Measurements from ENCODE around the gene NRSN1. TPM values are rescaled to one million over a fixed set of nuclear protein-coding genes. Genes with fewer than 3 reads are reported as not detected.

NRSN1 gene
- total RNA-seq, 1 experiment from 2014 or later: not detected

DNA sequence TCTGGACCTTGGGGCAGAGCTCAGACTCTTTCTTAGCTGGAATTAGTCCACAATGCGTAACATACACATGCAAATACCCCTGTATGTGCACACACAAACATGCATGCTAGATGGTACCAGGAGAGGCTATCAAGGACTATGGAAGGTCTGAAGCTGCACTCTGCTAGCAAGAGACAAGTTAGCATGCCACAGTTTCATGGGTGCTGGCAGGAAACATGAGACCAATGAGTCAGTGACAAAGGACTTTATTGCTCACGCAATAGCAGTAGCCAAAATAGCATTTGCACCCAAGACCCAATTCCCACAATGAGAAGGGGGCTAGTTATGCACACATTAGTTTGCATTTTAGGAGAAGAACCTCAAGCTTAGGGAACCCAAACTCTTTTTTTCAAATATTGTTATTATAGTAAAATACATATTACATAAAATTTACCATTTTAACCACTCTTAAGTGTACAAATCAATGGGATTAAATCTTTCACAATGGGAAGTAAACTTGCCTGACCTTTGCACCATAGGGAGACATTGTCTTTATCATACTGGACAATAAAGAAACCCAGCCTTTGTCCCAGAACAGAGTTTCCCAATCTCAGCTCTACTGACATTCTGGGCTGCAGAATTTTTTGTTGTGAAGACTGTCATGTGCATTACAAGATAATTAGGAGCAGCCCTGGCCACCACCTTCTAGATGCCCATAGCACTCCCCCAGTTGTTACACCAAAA lies 69.1 kb downstream of the NRSN1 start:
- intact Hi-C loops (cut with micrococcal nuclease): no loop called here
- ChIA-PET POLR2A (no interaction called here), CTCF (interaction anchor here (0.6 kb wide), 1 partner anchor 194 kb away, joined by 3 read pairs; no protein-coding TSS in a partner anchor)
- H3K9me3 Mint-ChIP-seq (ENCODE audit: unreplicated experiment): no peaks in the 10 kb centered on the region
- DNase-seq (ENCODE audit: unreplicated experiment): peak; percentile 2
- H3K4me3 Mint-ChIP-seq (ENCODE audit: unreplicated experiment): no peak overlapping the region
- no peak overlapping the region for H3K27ac Mint-ChIP-seq (ENCODE audit: low read depth, unreplicated experiment)
- TF ChIP-seq, protein P1, sequence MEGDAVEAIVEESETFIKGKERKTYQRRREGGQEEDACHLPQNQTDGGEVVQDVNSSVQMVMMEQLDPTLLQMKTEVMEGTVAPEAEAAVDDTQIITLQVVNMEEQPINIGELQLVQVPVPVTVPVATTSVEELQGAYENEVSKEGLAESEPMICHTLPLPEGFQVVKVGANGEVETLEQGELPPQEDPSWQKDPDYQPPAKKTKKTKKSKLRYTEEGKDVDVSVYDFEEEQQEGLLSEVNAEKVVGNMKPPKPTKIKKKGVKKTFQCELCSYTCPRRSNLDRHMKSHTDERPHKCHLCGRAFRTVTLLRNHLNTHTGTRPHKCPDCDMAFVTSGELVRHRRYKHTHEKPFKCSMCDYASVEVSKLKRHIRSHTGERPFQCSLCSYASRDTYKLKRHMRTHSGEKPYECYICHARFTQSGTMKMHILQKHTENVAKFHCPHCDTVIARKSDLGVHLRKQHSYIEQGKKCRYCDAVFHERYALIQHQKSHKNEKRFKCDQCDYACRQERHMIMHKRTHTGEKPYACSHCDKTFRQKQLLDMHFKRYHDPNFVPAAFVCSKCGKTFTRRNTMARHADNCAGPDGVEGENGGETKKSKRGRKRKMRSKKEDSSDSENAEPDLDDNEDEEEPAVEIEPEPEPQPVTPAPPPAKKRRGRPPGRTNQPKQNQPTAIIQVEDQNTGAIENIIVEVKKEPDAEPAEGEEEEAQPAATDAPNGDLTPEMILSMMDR (IDR thresholded peaks at IDR 0.05; ENCODE audit: unreplicated experiment): no peak
- H3K27me3 Mint-ChIP-seq (ENCODE audit: insufficient read depth, unreplicated experiment): peaks cover 36% of the 10 kb centered on the region
- no TSS peak for BruUV-seq (replicated peaks)
- no peaks in the 10 kb centered on the region for H3K36me3 Mint-ChIP-seq (ENCODE audit: insufficient read depth, unreplicated experiment)
- H3K4me1 Mint-ChIP-seq (ENCODE audit: insufficient read depth, unreplicated experiment): no peaks in the 10 kb centered on the region

DNA sequence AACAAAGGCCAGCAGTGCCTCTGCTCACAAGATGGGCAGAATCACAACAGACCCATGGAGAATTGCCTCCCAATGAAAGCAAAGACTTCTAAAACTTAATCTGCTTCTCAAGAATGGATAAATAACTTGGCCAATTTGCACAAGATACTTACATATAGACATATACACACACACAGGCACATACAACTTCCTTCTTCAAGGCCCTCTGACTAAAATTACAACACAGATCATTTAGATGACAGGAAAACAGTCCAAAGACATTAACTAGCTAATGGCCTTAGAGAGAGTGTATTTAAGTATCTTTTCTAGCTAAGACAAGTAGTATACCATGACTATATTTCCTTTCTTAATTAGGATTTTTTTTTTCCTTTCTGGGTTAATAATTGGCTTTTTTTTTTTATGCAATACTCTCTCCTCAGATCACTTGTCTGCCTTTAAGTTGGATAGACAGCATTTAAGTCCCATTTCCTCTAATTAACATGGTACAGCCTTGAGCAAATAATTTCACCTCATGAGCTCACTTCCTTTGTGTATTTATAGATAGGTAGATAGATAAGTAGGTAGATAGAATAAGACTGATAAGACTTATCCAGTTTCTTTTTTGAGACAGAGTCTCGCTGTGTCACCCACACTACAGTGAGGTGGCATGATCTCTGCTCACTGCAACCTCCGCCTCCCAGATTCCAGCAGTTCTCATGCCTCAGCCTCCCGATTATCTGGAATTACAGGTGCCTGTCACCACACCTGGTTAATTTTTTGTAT lies 70.0 kb downstream of the NRSN1 start:
- intact Hi-C loops (cut with micrococcal nuclease): no loop called here
- no TSS peak for BruUV-seq (replicated peaks)
- Mint-ChIP-seq H3K27ac (ENCODE audit: low read depth, unreplicated experiment) (no peak overlapping the region), H3K4me1 (ENCODE audit: insufficient read depth, unreplicated experiment) (no peaks in the 10 kb centered on the region), H3K4me3 (ENCODE audit: unreplicated experiment) (no peak overlapping the region), H3K9me3 (ENCODE audit: unreplicated experiment) (peaks cover 5% of the 10 kb centered on the region), H3K36me3 (ENCODE audit: insufficient read depth, unreplicated experiment) (no peaks in the 10 kb centered on the region), H3K27me3 (ENCODE audit: insufficient read depth, unreplicated experiment) (peaks cover 39% of the 10 kb centered on the region)
- POLR2A ChIA-PET: no interaction called here
- DNase-seq (ENCODE audit: unreplicated experiment): no peak
- TF ChIP-seq, protein P1 (IDR thresholded peaks at IDR 0.05; ENCODE audit: unreplicated experiment): no peak
- CTCF ChIA-PET: interaction anchor here (0.6 to 0.7 kb wide), 3 partner anchors 193 to 654 kb away, joined by 3 to 4 read pairs (median 3); no protein-coding TSS in a partner anchor

Other genes starting within 250 kb of the NRSN1 start
- gene DCDC2, start 231.8 kb downstream of the NRSN1 start, total RNA-seq (2022): 0.52 TPM in 1 of 2 replicates, not detected in the other

All from MCF 10A (cell line).